A549 treated with DMSO at 1 μM for 4 hours (cell line): Measurements from ENCODE around the gene ULBP3. TPM values are rescaled to one million over a fixed set of nuclear protein-coding genes. Genes with fewer than 3 reads are reported as not detected.

Experiments used
- total RNA-seq: library from RNA; stranded (reverse); fragments of 200-300 nt; extraction: Qiagen RNA extraction; gene quantifications from 5 replicates; pipeline ENCODE4 v1.2.3, GENCODE V29; 2022; ENCODE audit warnings: low read depth

The ULBP3 gene
- 3.7 to 5.0 TPM (median 4.0 TPM) in 5 replicates for total RNA-seq

DNA sequence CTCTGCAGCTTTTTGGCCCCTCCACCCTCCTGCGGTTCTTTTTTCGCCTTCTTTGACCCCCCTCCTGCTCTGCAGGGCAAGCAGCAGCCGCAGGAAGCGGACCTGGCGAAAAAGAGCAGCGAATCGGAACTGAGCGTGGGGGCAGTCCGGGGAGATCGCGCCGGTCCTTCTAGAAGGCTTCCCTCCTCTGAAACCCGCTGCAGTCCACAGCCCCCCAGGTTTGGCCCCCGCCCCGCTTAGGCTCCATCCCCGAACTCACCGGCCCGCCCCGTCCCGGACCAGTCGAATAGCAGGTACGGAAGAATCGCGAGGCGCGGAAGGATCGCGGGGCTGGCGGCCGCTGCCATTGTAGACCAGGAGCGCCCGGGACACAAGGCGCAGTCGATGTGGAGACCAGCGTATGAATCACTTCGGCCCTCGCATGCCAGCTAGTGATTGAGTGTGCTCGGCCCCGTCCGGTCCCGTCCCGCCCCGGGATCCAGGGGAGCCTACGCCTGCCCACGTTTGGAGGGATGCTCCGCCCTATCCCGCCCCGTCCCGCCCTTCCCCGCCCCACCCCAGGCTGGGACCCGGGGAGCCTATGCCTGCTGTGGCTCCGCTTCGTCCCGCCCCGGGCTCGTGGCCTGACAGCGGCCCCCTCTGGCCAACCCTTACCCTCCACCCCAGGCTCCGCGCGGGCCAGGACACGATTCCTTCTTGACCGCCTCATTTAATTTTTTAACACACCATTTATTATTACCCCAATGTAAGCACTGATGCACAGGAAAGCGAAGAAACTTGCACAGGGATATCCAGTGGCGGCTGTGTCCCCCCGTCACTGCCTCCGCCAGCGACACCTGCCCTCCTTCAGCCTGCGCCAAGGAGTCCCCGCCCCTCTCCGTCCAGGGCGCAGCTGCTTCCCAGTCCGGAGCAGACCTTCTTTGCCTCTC, at the start of gene ULBP3:
ULBP3 (minus strand) TSS at position 402 of the 929 bp plus-strand sequence; CDS start at position 347, 55 bp downstream.

GRCh38 chr6:150025201-150025917, 43.6 kb downstream of the ULBP3 start, which contains the start of gene RAET1L:
RAET1L (minus strand) TSS chr6:150025532; CDS start chr6:150025471, 61 bp downstream.

Other genes starting within 250 kb of the ULBP3 start
- 32.7 to 48.4 TPM (median 43.0 TPM) in 5 replicates for gene LRP11, start 204.8 kb downstream of the ULBP3 start, total RNA-seq
- 2.2 to 3.4 TPM (median 2.9 TPM) in 5 replicates for gene RAET1E, start 171.0 kb downstream of the ULBP3 start, total RNA-seq
- 7.5 to 12.2 TPM (median 10.3 TPM) in 5 replicates for gene RAET1G, start 146.0 kb downstream of the ULBP3 start, total RNA-seq
- gene ULBP2, start 127.1 kb downstream of the ULBP3 start, total RNA-seq = 3.4 to 4.6 TPM (median 3.5 TPM) in 5 replicates
- gene ULBP1, start 105.2 kb downstream of the ULBP3 start, total RNA-seq = 0.84 to 1.1 TPM (median 1.0 TPM) in 5 replicates
- gene RAET1L, start 43.6 kb downstream of the ULBP3 start, total RNA-seq = 0.18 to 0.58 TPM (median 0.36 TPM) in 5 replicates
- 0.53 to 1.4 TPM (median 0.78 TPM) in 5 replicates for gene PPP1R14C, start 73.9 kb upstream of the ULBP3 start, total RNA-seq